HG03521 (cell line): ENCODE measurements around the gene PNMT.

Experiments
- ATAC-seq: cut with Tn5 transposase; IDR thresholded peaks from one replicate; pipeline ENCODE4 v1.9.1; 2021; ENCODE audit warnings: mild to moderate bottlenecking, moderate library complexity; ENCODE audit not compliant: unreplicated experiment

PNMT gene

GRCh38 chr17:39653316-39653661 lies 15.0 kb upstream of the PNMT start:
- ATAC-seq, result no peak

- no peak for ATAC-seq
These were observed 14.5 kb upstream of the PNMT start for GRCh38 chr17:39653662-39654331.

GRCh38 chr17:39655105-39655504 lies 13.1 kb upstream of the PNMT start:
- ATAC-seq, result no peak

GRCh38 chr17:39658346-39658745 lies 9.9 kb upstream of the PNMT start:
- ATAC-seq, result no peak

GRCh38 chr17:39658760-39659159 lies 9.5 kb upstream of the PNMT start:
- ATAC-seq, result no peak

- ATAC-seq, result no peak
These were observed 8.8 kb upstream of the PNMT start for GRCh38 chr17:39659279-39660010.

- no peak for ATAC-seq
These were observed 8.3 kb upstream of the PNMT start for GRCh38 chr17:39660011-39660360.

- ATAC-seq, result no peak
These were observed 7.6 kb upstream of the PNMT start for GRCh38 chr17:39660397-39661385.

- no peak for ATAC-seq
These were observed 6.3 kb upstream of the PNMT start for GRCh38 chr17:39661744-39662541.

GRCh38 chr17:39662551-39663339 lies 5.5 kb upstream of the PNMT start:
- ATAC-seq, result no peak

GRCh38 chr17:39663340-39663687 lies 4.9 kb upstream of the PNMT start:
- no peak for ATAC-seq

- ATAC-seq, result no peak
These were observed 4.3 kb upstream of the PNMT start for GRCh38 chr17:39663688-39664580.

GRCh38 chr17:39664581-39665561 lies 3.4 kb upstream of the PNMT start, which contains the start of gene TCAP:
TSS of gene TCAP (plus strand) at chr17:39665349. CDS start at chr17:39665360, 11 bp downstream.
- ATAC-seq, result no peak

- no peak for ATAC-seq
These were observed 2.5 kb upstream of the PNMT start for GRCh38 chr17:39665642-39666224.

GRCh38 chr17:39666231-39666600 lies 2.0 kb upstream of the PNMT start:
- no peak for ATAC-seq

GRCh38 chr17:39666601-39667261 lies 1.5 kb upstream of the PNMT start:
- ATAC-seq, result no peak
